ENCODE data around the gene PCBD1. TPM values are rescaled to one million over a fixed set of nuclear protein-coding genes. Genes with fewer than 3 reads are reported as not detected.

The PCBD1 gene
- total RNA-seq, 1 donor: 23.7 TPM

DNA sequence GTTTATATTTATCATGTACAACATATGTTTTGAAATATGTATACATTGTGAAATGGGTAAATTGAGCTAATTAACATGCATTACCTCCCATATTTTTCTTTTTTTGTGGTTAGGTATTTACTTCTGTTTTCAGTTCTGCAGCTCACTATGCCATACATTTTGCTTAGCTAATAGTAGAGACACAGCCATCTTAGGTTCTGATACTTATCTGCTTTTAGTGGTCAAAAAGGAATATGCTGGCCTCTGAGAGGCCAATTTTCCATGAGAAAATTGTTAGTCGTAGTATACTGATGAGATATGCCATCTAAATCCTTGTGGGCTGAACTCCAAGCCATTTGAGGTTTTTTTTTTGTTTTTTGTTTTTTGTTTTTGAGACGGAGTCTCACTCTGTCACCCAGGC is 41.6 kb downstream of the PCBD1 start:
- DNase-seq (ENCODE audit: low read depth): no peak
- TF ChIP-seq, protein P1, sequence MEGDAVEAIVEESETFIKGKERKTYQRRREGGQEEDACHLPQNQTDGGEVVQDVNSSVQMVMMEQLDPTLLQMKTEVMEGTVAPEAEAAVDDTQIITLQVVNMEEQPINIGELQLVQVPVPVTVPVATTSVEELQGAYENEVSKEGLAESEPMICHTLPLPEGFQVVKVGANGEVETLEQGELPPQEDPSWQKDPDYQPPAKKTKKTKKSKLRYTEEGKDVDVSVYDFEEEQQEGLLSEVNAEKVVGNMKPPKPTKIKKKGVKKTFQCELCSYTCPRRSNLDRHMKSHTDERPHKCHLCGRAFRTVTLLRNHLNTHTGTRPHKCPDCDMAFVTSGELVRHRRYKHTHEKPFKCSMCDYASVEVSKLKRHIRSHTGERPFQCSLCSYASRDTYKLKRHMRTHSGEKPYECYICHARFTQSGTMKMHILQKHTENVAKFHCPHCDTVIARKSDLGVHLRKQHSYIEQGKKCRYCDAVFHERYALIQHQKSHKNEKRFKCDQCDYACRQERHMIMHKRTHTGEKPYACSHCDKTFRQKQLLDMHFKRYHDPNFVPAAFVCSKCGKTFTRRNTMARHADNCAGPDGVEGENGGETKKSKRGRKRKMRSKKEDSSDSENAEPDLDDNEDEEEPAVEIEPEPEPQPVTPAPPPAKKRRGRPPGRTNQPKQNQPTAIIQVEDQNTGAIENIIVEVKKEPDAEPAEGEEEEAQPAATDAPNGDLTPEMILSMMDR (IDR thresholded peaks at IDR 0.05; ENCODE audit: insufficient read depth, low read length): no peak
- H3K4me3 ChIP-seq (ENCODE audit: low read depth, low read length): no peak overlapping the region

DNA sequence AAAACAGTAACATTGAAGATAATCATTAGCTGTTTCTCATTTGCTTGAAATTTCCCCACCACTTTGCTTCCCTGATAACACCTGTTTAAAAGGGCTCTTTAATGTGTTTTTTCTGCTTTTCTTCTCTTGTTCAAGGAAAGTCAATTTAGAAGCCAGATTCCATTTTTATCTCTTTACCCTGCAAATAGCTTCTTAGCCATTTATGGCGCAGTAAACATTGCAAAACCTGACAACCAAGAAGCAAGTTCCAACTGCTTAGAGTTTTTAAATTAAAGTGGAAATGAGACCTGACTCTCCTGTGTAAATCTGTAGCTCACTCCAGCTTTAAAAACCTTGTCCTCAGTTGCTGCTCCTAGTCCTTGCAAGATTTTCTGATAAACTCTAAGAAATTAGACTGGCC is 42.5 kb downstream of the PCBD1 start:
- no peak overlapping the region for H3K4me3 ChIP-seq (ENCODE audit: low read depth, low read length)
- TF ChIP-seq, protein P1 (IDR thresholded peaks at IDR 0.05; ENCODE audit: insufficient read depth, low read length): no peak
- no peak for DNase-seq (ENCODE audit: low read depth)

DNA sequence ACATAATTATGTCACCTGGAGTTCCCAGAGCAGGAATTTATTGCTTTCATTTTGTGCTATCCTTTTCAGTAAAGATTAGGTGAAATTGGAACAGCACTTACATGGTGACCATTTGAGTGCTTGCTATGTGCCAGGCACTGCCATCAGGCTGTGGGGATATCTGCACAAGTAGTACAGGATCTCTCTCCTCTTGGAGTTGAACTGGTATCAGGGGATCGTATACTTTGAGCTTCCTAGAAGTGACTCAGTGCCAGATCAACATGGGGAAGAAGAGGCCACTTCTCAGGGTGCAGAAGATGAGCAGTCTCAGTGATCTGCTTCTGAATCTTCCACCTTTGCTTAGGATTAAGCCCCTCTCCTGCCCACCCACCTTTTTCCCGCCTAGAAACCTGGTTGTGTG is 43.1 kb downstream of the PCBD1 start:
- DNase-seq (ENCODE audit: low read depth): no peak
- TF ChIP-seq, protein P1 (IDR thresholded peaks at IDR 0.05; ENCODE audit: insufficient read depth, low read length): no peak
- no peak overlapping the region for H3K4me3 ChIP-seq (ENCODE audit: low read depth, low read length)

DNA sequence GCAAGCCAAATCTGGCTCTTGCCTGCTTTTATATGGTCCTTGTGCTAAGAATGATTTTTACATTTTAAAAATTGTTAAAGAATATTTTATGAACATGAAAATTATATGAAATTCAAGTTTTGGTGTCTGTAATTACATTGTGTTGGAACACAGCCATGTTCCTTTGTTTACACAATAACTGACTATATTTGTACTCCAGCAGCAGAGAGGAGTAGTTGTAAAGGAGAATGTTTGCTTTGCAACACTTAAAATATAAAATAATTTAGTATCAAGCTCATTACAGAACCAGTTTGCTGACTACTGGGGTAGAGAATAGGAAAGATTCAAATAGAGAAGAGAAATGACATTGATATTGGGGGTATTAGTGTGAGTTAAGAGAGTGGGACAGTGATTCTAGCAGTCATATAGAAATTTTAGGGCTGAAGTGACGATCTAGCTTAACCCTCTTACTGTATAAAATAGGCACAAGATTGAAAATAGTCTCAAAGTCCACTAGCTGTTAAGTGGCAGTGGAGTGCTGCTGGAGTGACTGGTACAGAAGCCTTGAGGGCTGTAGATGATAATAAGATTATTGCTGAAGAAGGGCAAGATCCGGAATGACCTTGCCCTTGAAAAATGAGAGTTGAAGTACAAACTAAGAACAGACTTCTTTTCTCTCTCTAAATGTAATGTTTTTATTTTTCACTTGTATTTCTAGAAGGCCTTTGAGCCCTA is 44.4 kb downstream of the PCBD1 start:
- no peak for DNase-seq (ENCODE audit: low read depth)
- TF ChIP-seq, protein P1 (IDR thresholded peaks at IDR 0.05; ENCODE audit: insufficient read depth, low read length): no peak
- H3K4me3 ChIP-seq (ENCODE audit: low read depth, low read length): no peak overlapping the region

DNA sequence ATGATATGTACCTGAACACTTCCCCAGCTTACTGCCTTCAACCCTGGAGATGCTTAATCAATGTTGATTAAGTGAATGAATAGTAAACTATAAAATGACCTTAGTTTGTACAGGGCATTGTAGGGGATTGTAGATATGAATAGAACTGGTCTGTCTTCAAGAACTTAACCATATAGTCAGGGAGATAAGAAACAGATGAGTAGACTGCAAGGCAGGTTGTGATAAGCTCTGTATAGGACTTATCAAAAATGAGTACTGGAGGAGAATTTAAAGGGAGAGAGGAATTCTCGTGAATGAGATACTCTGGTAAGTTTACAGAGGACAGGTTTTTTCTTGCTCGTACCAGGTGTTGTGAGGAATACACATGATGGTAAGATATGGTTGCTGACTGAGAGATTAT is 45.0 kb downstream of the PCBD1 start:
- TF ChIP-seq, protein P1 (IDR thresholded peaks at IDR 0.05; ENCODE audit: insufficient read depth, low read length): no peak
- DNase-seq (ENCODE audit: low read depth): no peak
- H3K4me3 ChIP-seq (ENCODE audit: low read depth, low read length): no peak overlapping the region

DNA sequence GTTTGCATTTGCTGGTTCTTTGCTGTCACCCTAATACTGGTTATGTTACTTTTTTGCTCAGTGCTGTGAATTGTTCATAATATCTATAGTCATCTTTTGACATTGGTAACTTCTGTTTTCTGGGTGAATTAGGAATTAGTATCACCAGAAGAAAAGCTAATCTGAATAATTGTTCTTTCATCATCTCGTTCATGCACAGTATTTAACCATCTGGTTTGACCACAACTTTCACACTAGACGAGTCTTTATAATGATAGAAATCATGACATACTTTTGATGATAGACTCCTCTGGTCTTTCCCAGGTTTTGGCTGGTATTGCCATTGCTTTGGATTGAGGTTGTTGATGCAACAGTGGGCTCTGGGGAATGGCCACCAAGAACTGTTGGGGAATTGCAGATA is 47.5 kb downstream of the PCBD1 start:
- TF ChIP-seq, protein P1 (IDR thresholded peaks at IDR 0.05; ENCODE audit: insufficient read depth, low read length): no peak
- H3K4me3 ChIP-seq (ENCODE audit: low read depth, low read length): no peak overlapping the region
- no peak for DNase-seq (ENCODE audit: low read depth)

Data from fibroblast of the aortic adventitia (primary cell).